ENCODE data around the gene SGTA.
A peak's percentile ranks its signal among the peaks of the same experiment; 100 is the strongest.

GRCh38 chr19:2819540-2820111 lies 36.6 kb upstream of the SGTA start, which contains the start of gene ZNF554:
- TF ChIP-seq, protein P1, sequence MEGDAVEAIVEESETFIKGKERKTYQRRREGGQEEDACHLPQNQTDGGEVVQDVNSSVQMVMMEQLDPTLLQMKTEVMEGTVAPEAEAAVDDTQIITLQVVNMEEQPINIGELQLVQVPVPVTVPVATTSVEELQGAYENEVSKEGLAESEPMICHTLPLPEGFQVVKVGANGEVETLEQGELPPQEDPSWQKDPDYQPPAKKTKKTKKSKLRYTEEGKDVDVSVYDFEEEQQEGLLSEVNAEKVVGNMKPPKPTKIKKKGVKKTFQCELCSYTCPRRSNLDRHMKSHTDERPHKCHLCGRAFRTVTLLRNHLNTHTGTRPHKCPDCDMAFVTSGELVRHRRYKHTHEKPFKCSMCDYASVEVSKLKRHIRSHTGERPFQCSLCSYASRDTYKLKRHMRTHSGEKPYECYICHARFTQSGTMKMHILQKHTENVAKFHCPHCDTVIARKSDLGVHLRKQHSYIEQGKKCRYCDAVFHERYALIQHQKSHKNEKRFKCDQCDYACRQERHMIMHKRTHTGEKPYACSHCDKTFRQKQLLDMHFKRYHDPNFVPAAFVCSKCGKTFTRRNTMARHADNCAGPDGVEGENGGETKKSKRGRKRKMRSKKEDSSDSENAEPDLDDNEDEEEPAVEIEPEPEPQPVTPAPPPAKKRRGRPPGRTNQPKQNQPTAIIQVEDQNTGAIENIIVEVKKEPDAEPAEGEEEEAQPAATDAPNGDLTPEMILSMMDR (IDR thresholded peaks at IDR 0.05) = peak; percentile 82 to 99 (median 95)
- TF ChIP-seq POLR2A (IDR thresholded peaks at IDR 0.05) = peak in 1 of 2 donors; percentile 69

All from thyroid gland (tissue), 4 donors.